CD4-positive, alpha-beta T cell treated with Interleukin-6 for 4 hours (primary cell): ENCODE measurements around the gene PGA4.
A peak's percentile ranks its signal among the peaks of the same experiment; 100 is the strongest.
"Not testable (repeated sequence)": the region's sequence is repeated elsewhere in the genome, so short reads cannot be mapped to it uniquely, and the experiment has no call there.

ENCODE experiments used
- DNase-seq: peaks from one replicate; pipeline ENCODE4 v3.0.0-alpha.2; 2020; ENCODE audit warnings: mixed read lengths

The PGA4 gene

GRCh38 chr11:61252332-61252731 is 30.2 kb downstream of the PGA4 start:
- DNase-seq = not testable (repeated sequence)

DNA sequence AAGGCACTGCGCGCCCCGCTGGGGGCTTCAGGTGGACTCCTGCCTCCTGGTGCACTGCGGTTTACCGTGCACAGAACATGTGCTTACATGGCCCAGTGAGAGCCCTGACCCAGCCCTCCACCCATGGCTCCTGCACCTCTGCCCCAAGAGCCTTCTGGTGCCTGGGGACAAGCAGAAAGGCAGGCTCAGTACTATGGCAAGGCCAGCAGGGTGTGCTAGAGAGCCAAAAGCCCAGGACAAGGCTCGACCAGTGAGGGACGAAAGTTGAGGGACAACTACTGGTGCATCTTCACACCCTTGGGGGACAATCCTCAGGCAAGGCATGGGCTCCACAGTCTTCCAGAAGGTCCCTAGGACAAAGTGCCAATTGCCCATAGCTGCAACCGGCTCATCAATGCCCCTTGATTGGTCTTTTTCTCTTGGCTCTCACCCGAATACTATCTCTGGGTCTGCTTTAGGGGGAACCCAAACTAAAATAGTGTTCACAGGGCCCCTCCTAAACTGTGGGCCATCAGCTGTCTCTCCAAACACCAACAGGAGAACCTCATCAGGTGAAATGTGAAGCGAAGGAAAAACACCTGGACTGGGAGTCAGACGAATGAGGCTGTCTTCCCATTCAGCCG is 32.4 kb downstream of the PGA4 start:
- DNase-seq = peak; percentile 66

DNA sequence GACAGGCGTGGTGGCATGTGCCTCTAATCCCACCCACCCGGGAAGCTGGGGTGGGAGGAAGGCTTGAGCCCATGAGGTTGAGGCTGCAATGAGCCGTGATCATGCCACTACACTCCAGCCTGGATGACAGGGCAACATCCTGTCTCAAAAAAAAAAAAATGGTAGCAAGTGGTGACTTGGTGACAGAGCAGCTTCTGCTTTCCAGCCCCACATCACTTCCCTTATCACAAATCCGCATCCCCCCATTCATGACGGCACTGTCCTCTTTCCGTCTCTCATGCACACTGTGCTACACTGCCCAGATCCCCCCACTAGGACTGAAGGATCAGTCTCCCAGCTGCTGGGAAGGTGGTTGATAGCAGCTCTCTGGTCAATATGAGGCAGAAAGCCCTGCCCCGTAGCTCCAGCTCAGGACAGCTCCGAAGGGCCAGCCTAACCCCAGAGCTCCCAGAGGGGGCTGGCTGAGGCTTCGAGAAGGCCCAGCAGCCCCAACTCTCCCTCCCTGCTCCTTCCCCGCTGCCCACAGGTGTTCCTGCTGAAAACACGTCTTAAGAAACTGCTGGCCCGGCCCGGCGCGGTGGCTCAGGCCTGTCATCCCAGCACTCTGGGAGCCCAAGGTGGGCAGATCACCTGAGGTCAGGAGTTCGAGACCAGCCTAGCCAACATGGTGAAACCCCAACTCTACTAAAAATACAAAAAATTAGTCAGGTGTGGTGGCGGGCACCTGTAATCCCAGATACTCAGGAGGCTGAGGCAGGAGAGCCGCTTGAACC is 34.7 kb downstream of the PGA4 start:
- DNase-seq = no peak

DNA sequence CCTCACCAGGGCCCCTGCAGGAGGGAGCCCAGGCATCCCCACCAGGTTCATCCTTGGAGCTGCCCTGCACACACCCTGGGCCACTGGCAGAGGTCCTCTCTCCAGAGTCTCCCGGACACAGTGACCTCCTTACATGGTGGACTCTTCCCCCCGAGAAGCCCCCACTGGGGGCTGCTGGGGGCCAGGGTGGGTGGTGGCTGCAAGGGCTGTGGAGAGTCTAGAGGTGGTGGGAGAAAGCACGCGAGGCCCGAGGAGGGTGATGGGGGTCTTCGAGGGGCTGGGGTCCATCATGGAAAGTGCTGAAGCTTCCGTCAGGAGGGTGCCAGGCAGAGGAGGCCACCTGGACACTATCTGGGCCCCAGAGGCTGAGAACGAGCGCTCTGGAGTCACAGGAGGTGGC is 36.4 kb downstream of the PGA4 start:
- DNase-seq = no peak

- DNase-seq = no peak
These were observed 37.2 kb downstream of the PGA4 start for GRCh38 chr11:61259363-61259762.

GRCh38 chr11:61264371-61264770 is 42.2 kb downstream of the PGA4 start:
- DNase-seq = no peak

GRCh38 chr11:61264795-61265194 is 42.6 kb downstream of the PGA4 start:
- no peak for DNase-seq

DNA sequence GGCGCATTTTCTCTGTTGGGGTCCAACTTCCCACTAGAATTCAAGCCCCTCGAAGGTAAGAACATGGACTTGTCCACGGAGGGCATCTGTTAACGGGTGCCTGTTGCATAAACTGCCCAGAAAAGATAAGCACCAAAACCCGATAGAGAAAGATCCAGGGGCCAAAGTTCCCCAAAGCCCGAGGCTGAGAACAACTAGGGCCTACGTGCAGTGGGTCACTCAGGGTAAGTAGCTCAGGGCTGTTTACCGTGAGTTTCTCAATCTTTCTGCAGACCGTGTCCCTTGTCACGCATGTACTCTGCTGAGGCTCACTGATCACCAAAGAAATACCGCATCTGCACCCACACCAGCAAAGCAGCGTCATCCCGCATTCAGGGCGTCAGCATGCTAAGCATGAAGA is 43.2 kb downstream of the PGA4 start:
- no peak for DNase-seq

DNA sequence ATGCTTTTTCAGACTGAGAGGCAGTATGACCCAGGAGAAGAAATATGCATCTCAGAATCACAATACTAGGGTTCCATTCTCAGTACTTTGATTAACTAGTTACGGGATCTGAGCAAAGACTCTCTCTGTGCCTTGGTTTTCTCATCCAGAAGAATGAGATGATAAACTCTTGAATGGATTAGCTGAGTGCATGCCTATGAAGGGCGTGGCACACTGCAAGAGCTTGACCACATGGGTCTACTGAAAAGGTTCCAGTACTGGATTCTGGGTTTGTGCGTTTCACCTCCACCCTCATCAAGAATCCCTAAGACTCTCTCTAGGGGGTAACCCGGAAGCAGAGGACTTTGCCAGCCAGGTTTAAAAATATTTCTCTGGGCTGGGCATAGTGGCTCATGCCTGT is 44.5 kb downstream of the PGA4 start:
- no peak for DNase-seq

GRCh38 chr11:61267437-61267841 is 45.3 kb downstream of the PGA4 start:
- no peak for DNase-seq

GRCh38 chr11:61268588-61269250 is 46.6 kb downstream of the PGA4 start:
- no peak for DNase-seq

GRCh38 chr11:61270354-61271076 is 48.4 kb downstream of the PGA4 start:
- no peak for DNase-seq

GRCh38 chr11:61272731-61273130 is 50.6 kb downstream of the PGA4 start:
- DNase-seq = no peak

- no peak for DNase-seq
These were observed 51.3 kb downstream of the PGA4 start for GRCh38 chr11:61273178-61274078.

- DNase-seq = no peak
These were observed 51.9 kb downstream of the PGA4 start for GRCh38 chr11:61274084-61274483.

DNA sequence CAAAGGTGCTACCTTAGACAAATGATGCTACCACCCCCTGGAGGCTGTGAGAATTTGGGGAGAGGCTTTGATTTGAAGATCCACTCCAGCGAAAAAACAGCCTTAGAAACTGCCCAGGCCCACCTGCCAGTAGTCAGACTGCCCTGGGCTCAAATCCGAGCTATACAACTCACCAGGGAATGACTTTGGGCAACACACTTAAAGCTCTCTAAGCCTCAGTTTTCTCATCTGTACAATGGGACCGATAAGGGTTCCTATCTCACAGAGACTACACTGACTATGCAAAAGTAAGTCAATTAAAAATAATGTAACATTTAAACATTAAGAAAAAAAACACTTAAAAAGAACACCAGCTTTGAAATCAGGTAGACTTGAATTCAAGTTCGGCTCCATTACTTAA is 53.0 kb downstream of the PGA4 start:
- DNase-seq = no peak

- DNase-seq = no peak
These were observed 55.2 kb downstream of the PGA4 start for GRCh38 chr11:61277186-61278000.

- DNase-seq = no peak
These were observed 55.9 kb downstream of the PGA4 start for GRCh38 chr11:61278001-61278470.

DNA sequence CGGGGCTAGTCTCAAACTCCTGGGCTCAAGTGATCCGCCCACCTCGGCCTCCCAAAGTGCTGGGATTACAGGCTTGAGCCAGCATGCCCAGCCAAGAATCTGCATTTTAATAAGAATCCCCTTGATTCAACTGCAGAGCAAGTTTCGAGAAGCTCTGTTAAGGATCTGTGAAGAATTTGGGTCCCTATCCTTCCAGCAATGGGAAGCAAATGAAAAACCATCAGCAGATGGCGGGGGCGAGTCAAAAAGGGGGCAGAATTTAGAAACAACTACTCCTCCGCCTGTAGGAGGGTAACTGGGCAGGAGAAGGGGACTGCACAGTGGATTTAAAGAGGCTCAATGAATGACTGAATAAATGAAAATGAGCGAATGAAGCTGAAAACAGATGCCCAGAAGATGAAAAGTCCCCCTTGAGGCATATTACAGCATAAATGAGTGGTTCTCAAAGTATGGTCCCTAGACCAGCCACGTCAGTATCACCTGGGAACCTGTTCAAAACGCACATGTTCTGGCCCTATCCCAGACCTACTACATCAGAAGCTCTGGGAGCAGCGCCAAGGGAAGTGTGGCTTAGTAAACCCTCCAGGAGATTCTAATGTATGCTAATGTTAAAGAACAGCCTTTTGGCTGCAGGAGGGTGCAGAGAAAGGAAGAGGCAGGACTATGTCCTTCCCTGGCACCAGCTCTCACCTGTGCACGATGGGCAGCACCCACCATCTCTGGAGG is 58.0 kb downstream of the PGA4 start:
- no peak for DNase-seq

- no peak for DNase-seq
These were observed 58.9 kb downstream of the PGA4 start for GRCh38 chr11:61280883-61281580.
